T-helper 1 cell (primary cell): ENCODE results near the gene HMX1.

Experiments used
- DNase-seq, 5 donors: peaks; one replicate each; pipeline ENCODE4 v3.0.0-alpha.2; 2012 to 2020

The HMX1 gene

GRCh38 chr4:8909548-8909947 lies 37.9 kb upstream of the HMX1 start:
- no peak for DNase-seq

GRCh38 chr4:8908206-8908893 lies 36.7 kb upstream of the HMX1 start:
- DNase-seq = no peak

- DNase-seq = no peak
Observed at GRCh38 chr4:8907596-8908205, 36.1 kb upstream of the HMX1 start.

GRCh38 chr4:8906991-8907595 lies 35.5 kb upstream of the HMX1 start:
- no peak for DNase-seq

GRCh38 chr4:8906668-8906970 lies 35.0 kb upstream of the HMX1 start:
- no peak for DNase-seq

GRCh38 chr4:8905773-8906667 lies 34.4 kb upstream of the HMX1 start:
- DNase-seq = peak in 1 of 5 donors; percentile 9

GRCh38 chr4:8905226-8905772 lies 33.7 kb upstream of the HMX1 start:
- peak in 1 of 5 donors; percentile 2 for DNase-seq

GRCh38 chr4:8904666-8905065 lies 33.0 kb upstream of the HMX1 start:
- peak in 1 of 5 donors; percentile 6 for DNase-seq

- peak in 1 of 5 donors; percentile 3 for DNase-seq
Observed at GRCh38 chr4:8904041-8904501, 32.4 kb upstream of the HMX1 start.

- DNase-seq = no peak
Observed at GRCh38 chr4:8901335-8901734, 29.7 kb upstream of the HMX1 start.

- no peak for DNase-seq
Observed at GRCh38 chr4:8900588-8900987, 28.9 kb upstream of the HMX1 start.

GRCh38 chr4:8898419-8898818 lies 26.8 kb upstream of the HMX1 start:
- DNase-seq = no peak

- DNase-seq = no peak
Observed at GRCh38 chr4:8897251-8898167, 25.9 kb upstream of the HMX1 start.

- no peak for DNase-seq
Observed at GRCh38 chr4:8896506-8896905, 24.9 kb upstream of the HMX1 start.

GRCh38 chr4:8896071-8896470 lies 24.4 kb upstream of the HMX1 start:
- no peak for DNase-seq

- DNase-seq = no peak
Observed at GRCh38 chr4:8895295-8895694, 23.7 kb upstream of the HMX1 start.

GRCh38 chr4:8894424-8894816 lies 22.8 kb upstream of the HMX1 start:
- DNase-seq = no peak

GRCh38 chr4:8893624-8894423 lies 22.2 kb upstream of the HMX1 start:
- DNase-seq = no peak

- DNase-seq = no peak
Observed at GRCh38 chr4:8893227-8893623, 21.6 kb upstream of the HMX1 start.

- DNase-seq = no peak
Observed at GRCh38 chr4:8892556-8893226, 21.1 kb upstream of the HMX1 start.
